Lower leg skin (tissue), 4 donors: Measurements from ENCODE around the gene FAF2. TPM values are rescaled to one million over a fixed set of nuclear protein-coding genes. Genes with fewer than 3 reads are reported as not detected.

Experiments used
- DNase-seq, 2 donors: peaks; one replicate each; pipeline ENCODE4 v3.0.0-alpha.2; 2019; ENCODE audit warnings: low spot score in 2 of 2
- H3K4me3 ChIP-seq: fragments of 200-600 bp; sonication (generic); 2 replicates; pipeline ENCODE4 v1.5.1; 2017; ENCODE audit warnings: mild to moderate bottlenecking, low read depth; ENCODE audit not compliant: poor library complexity, severe bottlenecking
- CTCF ChIP-seq, 3 donors: fragments of 450-650 bp; IDR thresholded peaks; one replicate each; pipeline ENCODE4 v1.5.1; 2016; ENCODE audit warnings: antibody characterized with exemption in 3 of 3, mild to moderate bottlenecking in 3 of 3, moderate library complexity in 2 of 3
- POLR2A ChIP-seq, 2 donors: fragments of 450-650 bp; IDR thresholded peaks; one replicate each; pipeline ENCODE4 v1.6.1; 2016 to 2017; ENCODE audit warnings: antibody characterized with exemption in 2 of 2, mild to moderate bottlenecking in 1 of 2, moderate library complexity in 1 of 2
- WGBS, 2 donors: methylation state at CpG; one replicate each; pipeline ENCODE4 v1.1.5; 2018; 5-methylcytosine and 5-hydroxymethylcytosine counted together
- intact Hi-C: fragments of 100-400 bp; cut with DNase I; formaldehyde crosslinking; loops from one replicate; pipeline ENCODE4 v1.15.0; 2023; ENCODE audit warnings: low total_unique reads
- total RNA-seq, 4 donors: library from RNA; depleted of rRNA; stranded (reverse); fragments of >200 nt; gene quantifications; one replicate each; pipeline ENCODE4 v1.1.0, GENCODE V29; 2016

Gene FAF2
- total RNA-seq, 4 donors from 2014 or later = 32.6 to 35.8 (median 33.7) TPM

DNA sequence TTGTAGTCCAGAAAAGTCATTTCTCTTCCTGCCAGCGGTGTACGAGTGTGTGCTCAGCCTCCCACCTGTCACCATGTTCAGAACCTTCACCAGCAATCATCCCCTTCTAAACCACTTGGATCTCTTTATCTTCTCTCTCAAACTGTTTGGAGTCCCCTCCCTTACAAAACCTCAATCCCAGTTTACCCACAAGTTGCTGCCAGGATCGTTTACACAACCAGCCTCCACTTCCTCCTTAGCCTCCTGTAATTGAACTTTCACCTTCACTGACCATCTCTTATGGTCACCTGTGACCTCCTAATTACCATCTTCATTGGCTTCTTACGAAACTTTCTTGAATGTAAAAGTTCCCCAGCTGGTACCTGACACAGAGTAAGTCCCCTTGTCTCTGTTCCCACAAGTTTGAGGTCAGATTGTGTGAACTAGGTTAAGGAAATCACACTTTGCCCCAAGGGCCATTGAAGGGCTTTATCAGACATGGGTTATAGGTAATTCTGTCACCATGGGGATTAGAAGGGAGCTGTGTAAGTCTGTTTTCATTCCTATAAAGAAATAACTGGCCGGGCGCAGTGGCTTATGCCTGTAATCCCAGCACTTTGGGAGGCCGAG is 69.0 kb downstream of the FAF2 start:
- intact Hi-C loops = no loop called here
- TF ChIP-seq CTCF (IDR thresholded peaks at IDR 0.05) (no peak), POLR2A (IDR thresholded peaks at IDR 0.05) (no peak)
- WGBS, 2 donors = 81% methylated on average over 7 of the region's 7 CpGs
- DNase-seq = no peak
- H3K4me3 ChIP-seq = no peak overlapping the region

DNA sequence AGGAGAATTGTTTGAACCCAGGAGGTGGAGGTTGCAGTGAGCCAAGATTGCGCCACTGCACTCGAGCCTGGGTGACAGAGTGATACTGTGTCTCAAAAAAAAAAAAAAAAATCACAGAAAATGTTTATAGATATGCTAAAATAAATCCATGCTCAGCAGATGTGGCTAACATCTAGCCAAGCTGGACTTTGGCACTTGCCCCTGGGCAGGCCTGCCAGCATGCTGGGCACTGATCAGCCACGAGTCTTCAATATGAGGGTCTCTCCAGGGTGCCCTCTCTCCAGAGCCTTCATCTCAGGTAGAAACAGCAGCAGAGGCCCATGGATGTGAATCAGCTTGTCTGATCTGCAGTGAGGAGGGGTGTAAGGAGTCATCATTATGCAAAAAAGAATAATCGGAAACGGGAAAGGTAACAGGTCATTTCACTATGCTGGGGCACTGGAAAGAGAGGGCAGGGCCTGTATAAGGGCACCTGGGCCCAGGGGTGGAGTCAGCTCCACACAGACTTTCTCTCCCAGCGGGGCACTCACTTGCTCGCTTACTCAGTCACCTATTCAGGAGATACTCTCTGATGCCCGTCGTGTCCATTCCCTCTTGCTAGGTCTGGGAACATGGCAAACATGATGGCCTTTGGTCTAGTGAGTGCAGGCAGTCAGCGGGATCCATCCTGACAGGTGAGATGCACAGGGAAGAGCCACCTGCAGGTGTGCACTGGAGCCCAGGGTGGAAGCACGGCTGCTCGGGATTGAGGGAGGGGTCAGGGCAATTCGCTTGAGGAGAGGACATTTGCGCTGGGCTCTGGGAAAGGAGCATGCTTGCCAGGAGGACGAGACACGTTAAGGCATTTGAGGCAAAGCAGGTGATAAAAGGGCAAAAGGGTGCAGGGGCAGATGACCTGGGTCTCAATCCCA is 71.9 kb downstream of the FAF2 start:
- H3K4me3 ChIP-seq = no peak overlapping the region
- intact Hi-C loops = no loop called here
- TF ChIP-seq CTCF (IDR thresholded peaks at IDR 0.05) (no peak), POLR2A (IDR thresholded peaks at IDR 0.05) (no peak)
- no peak for DNase-seq
- 69 to 71% methylated on average over 16 of the region's 16 CpGs for WGBS, 2 donors

- intact Hi-C loops = no loop called here
- no peak for DNase-seq
- H3K4me3 ChIP-seq = no peak overlapping the region
- WGBS, 2 donors = 82 to 87% methylated on average over 7 of the region's 7 CpGs
- no peak for TF ChIP-seq POLR2A (IDR thresholded peaks at IDR 0.05)
- no peak for TF ChIP-seq CTCF (IDR thresholded peaks at IDR 0.05)
Measured at GRCh38 chr5:176521286-176521685, 73.1 kb downstream of the FAF2 start.

DNA sequence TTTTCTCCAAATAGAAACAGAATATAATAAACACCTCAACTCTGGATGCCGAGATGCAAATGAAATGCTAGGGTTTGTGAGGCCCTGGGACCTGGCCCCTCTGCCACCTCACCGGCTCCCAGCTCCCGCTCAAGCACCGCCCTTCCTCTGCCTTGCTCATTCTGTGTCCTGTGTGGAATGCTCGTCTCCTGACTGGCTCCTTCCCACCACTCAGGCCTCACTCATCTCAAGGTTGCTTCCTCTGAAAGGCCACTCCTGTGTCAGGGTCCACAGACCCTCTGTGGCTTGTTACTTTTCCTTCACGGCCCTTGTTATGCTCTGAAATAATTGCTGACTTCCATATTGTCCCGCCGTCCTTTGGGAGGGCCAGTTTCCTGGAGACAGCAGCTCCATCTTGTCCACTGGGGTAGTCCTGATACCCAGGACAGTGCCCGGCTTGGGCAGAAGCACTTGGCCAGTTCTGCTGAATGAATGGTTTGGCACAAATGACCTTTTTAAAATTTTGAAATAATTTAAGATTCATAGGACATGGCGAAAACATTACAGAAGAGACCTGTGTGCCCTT is 73.6 kb downstream of the FAF2 start:
- WGBS, 2 donors = 74 to 78% methylated on average over 10 of the region's 10 CpGs
- TF ChIP-seq CTCF (IDR thresholded peaks at IDR 0.05) (no peak), POLR2A (IDR thresholded peaks at IDR 0.05) (no peak)
- DNase-seq = no peak
- no peak overlapping the region for H3K4me3 ChIP-seq
- intact Hi-C loops = no loop called here

DNA sequence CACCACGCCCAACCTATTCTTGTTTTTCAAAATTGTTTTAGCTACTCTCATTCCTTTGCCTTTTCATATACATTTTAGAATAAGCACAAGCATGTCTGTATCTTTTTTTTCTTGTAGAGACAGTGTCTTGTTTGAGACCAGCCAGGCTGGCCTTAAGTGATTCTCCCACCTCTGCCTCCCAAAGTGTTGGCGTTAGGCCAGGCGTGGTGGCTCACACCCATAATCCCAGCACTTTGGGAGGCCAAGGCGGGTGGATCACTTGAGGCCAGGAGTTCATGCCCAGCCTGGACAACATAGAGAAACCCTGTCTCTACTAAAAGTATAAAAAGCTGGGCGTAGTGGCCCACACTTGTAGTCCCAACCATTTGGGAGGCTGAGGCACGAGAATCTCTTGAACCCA is 76.0 kb downstream of the FAF2 start:
- intact Hi-C loops = no loop called here
- H3K4me3 ChIP-seq = no peak overlapping the region
- TF ChIP-seq POLR2A (IDR thresholded peaks at IDR 0.05) (no peak), CTCF (IDR thresholded peaks at IDR 0.05) (no peak)
- 87 to 88% methylated on average over 6 of the region's 6 CpGs for WGBS, 2 donors
- DNase-seq = no peak
